Skin epidermis (tissue), 12 donors: ENCODE results near the gene RELN.

ENCODE experiments used
- H3K27ac ChIP-seq, 21 experiments: fragments of 200-600 bp; sonication (generic) in 11 of 21; one replicate each; pipeline ENCODE4 v1.5.0; 2020; ENCODE audit warnings: mild to moderate bottlenecking in 3 of 21, inconsistent platforms in 2 of 21, moderate library complexity in 2 of 21
- H3K4me3 ChIP-seq, 7 experiments: fragments of 200-600 bp; sonication (generic) in 2 of 7; one replicate each; pipeline ENCODE4 v1.5.0; 2020; ENCODE audit warnings: inconsistent platforms in 2 of 7, mild to moderate bottlenecking in 2 of 7, moderate library complexity in 1 of 7

The RELN gene

DNA sequence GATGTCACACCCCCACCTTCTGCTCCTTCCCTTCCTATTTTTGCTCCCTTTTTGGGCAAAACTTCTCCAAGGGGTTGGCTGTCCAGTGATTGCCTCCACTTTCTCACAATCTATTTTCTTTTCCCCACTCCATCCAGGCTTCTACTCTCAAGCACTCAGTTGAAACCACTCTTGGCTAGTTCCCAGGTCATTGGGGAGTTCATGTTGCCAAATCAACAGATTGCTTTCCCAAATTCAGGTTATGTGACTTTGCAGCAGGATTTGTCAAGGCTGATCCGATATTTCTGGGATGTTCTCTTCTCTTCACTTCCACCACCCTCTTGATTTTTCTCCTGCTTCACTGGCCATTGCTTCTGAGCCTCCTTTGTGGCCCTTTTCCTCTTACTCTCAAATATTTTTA lies 284.8 kb downstream of the RELN start:
- Histone ChIP-seq H3K27ac (no peak overlapping the region), H3K4me3 (no peak overlapping the region)

DNA sequence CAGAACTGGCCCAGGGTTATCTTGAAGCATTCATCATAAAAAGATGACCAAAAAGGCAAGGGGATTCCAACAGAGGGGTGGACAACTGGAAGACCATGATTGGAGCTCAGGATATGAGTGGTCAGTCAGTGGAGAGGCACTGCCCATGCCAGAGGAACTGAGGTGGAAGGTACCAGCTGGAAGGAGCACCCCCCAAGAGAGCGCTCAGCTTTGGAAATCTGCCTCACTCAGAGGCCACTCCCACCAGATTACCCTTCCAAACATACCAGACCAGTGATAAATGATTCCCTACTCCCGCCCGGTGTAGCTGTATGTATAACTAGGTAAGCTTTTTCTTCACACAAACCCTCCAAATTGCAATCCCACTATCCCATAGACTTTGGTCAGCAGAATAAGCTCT lies 286.5 kb downstream of the RELN start:
- no peak overlapping the region for H3K27ac ChIP-seq
- H3K4me3 ChIP-seq: no peak overlapping the region

DNA sequence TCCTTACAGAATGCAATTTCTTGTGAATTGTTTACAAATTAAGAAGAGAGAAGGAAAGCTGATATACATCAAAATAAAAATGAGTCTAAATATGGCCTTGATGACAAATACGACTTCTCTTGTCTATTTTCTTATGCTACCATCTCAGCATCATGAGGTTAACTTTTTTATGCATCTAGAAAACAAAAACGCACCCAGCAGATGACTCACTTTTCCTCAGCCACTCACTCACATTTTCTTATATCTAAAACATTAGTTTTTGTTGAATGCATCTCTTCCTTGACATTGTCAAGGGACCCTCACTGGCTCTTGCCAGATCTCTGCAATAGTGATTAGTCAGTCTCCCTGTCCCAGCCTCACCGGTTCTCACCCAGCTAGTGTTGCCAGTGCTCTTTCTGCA lies 287.0 kb downstream of the RELN start:
- no peak overlapping the region for H3K4me3 ChIP-seq
- no peak overlapping the region for H3K27ac ChIP-seq

DNA sequence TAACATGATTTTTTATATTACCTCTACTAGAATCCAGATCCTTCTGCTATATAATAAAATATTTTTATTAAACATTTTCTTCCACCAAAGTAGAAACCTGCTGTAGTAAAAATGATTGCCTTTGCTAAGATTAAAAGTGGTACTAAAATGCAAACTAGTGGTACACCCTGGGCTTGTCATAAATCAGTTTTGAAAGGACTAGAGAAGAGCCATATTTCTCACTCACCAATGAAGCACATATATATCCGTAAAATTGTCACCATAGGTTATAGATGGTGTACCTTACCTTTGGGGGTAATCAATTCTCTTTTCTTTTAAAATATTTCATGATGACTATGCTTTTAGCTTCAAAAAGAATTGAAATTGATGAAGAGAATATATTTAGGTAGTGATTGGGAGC lies 290.4 kb downstream of the RELN start:
- Histone ChIP-seq H3K4me3 (no peak overlapping the region), H3K27ac (no peak overlapping the region)

DNA sequence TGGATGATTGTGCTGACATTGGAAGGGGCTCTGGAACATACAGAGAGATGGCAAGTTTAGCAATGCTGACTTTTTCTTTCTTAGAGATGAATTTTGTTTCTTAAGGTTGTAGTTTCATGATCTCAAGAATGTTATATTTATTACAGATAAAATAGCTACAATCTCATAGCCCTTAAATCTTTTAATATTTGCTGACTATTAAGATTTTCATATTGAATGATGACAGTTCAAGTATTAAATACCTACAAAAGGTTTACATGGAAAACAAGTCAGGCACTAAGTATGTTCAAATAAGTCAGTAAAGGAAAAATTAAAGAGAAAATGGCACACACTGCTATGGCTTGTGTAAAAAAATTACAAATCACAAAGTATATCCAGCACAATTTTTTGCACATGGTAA lies 291.4 kb downstream of the RELN start:
- no peak overlapping the region for H3K4me3 ChIP-seq

DNA sequence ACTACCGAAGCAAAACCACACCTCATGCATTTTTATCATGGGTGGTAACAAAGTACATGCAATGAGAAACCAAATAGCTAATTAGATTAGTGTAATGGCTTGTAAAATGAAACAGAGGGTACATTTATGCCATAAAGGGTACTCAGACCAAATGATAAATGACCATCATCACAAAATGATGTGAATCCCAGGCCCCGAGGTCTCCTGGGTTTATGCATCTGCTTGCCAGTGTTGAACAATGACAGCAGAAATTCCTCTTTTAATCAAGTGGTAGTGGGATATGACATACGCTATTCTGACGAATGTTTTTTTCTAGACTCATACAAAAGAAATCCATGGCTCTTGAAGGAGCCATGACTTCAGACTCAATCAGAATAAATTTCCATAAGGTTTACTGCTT lies 293.9 kb downstream of the RELN start:
- H3K4me3 ChIP-seq: no peak overlapping the region
- no peak overlapping the region for H3K27ac ChIP-seq

More for the DNA sequence above, 291.4 kb downstream of the RELN start:
- H3K27ac ChIP-seq: no peak overlapping the region

DNA sequence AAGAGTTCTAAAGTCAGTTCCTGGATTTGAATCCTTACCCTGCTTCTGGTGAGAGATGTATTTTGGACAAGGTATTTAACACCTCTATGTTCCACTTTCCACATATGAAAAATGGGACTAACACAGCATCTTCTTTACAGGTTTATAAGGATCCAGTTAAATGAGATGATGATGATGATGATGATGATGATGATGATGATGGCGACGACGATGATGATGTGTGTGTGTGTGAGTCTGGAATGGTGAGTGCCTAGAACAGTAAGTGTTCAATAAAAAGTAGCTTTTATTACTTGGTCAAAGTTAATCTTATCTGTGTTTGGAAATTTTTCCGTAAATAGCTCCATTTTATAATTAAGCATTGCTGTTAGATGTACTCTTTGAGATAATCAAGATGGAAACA lies 295.2 kb downstream of the RELN start:
- Histone ChIP-seq H3K27ac (no peak overlapping the region), H3K4me3 (no peak overlapping the region)

DNA sequence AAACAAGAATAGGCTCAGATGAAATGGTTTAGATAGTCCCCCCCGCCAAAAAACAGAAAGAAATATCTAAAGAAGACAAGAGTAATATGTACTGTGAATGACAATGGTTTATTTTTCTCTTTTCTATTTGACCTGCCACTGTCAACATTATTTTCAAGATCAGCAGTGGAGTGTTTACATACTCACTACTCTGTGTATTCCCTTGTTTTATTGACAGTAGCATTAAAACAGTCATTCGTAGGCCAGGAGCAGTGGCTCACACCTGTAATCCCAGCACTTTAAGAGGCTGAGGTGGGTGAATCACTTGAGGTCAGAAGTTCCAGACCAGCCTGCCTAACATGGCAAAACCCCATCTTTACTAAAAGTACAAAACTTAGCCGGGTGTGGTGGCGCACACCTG lies 298.2 kb downstream of the RELN start:
- Histone ChIP-seq H3K27ac (no peak overlapping the region), H3K4me3 (no peak overlapping the region)

DNA sequence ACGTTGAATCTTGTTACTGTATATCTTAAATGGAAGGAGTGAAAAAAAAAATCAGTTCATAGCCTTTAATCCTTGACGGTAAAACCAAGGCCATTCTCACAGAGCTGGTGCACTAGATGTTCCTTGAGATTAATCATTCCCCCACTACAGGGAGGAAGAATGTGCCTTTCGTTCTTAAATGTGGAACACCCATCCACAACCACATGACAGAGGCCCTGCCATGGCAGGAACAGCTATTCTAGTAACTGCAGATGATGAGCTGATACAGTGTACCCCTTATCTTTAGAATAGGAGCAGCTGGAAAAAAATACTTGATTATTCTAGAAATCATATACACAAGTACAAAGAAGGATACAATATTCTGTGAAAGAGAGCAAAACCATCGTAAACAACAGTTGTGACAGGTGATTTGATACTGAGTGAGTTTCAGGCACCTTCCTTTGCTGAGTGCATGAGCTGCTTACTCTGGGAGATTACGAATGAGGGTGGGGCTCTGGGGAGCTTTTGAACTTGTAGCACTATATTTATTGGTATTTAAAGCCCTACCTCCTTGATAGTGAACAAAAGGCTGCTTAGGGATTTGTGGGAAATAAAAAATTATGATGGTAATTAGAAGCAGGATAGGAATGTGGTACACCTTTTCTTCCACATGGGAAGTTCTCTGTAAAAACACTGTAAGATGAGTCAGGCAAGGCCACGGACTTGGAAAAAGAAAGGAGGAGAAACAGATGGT lies 299.1 kb downstream of the RELN start:
- H3K4me3 ChIP-seq: no peak overlapping the region

DNA sequence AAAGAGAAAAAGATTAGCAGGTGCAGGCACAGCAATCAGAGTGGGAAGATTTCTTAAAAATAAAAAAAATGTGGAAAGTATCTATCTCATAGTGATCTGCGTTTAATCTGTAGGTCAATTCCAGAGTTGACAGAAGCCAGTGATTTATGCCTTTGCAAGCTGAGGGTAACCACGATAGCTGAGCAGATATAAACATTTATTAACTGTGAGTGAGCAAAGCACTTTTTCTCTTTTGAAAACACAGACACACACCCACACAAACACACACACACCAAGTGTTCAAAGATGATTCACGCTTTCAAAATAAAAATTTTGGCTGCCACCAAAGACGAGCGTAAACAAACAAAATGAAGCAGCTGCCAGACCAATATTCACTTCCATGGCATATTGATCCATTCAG lies 300.2 kb downstream of the RELN start:
- no peak overlapping the region for H3K27ac ChIP-seq
- no peak overlapping the region for H3K4me3 ChIP-seq

More for the DNA sequence above, 299.1 kb downstream of the RELN start:
- no peak overlapping the region for H3K27ac ChIP-seq

DNA sequence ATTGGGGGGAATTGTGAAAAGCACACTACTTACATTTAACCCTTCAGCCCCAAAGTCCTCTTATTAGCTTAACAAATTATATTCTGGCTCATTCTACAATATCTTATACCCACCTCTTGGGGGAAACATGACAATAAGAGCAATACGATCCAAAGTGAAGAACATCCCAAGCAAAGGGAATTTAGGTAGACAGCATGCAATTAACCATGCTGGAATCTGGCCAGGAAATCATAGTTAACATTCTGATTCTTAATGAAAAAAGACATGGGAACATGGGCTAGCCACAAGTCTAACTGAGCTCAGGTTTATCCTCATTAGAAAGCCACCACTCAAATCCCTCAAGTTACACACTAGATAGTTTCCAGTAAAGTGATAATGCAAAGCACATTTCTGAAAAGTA lies 301.5 kb downstream of the RELN start:
- H3K4me3 ChIP-seq: no peak overlapping the region
- no peak overlapping the region for H3K27ac ChIP-seq

DNA sequence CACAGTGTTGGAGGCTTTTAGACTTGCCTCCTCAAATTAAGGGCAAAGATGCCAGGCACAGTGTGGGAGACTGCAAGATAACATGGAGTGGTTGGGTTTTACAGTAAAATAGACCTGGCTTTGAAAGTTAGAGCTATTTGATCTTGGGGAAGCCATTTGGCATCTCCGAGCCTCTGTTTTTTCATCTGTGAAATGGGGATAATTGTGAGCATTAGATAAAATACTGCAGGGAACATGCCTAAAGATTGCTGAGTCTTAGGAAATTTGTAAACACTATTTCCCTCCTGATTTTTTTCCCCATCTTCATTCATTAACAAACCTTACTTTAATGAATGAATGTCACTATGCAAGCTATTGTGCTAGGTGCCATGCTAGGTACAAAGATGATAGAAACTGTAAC lies 302.2 kb downstream of the RELN start:
- H3K27ac ChIP-seq: no peak overlapping the region

DNA sequence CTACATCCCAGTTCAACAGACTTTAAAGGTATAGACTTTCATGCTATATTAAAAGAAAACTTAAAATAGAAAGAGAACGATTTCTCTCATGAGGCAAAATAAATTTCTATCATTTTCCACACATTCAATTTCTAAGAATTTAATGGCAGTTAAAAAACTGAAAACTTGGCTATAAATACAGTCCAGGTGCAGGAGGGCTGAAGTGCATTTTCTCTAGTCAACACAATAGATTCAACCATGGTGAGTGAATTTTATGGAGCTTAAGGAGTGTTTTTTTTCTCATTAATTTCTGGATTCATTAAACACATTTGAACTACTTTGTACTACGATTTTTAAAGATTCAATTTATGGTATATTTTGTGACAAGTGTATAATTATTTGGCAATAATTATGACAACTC lies 302.7 kb downstream of the RELN start:
- no peak overlapping the region for H3K4me3 ChIP-seq
- H3K27ac ChIP-seq: no peak overlapping the region

More for the DNA sequence above, 302.2 kb downstream of the RELN start:
- H3K4me3 ChIP-seq: no peak overlapping the region

DNA sequence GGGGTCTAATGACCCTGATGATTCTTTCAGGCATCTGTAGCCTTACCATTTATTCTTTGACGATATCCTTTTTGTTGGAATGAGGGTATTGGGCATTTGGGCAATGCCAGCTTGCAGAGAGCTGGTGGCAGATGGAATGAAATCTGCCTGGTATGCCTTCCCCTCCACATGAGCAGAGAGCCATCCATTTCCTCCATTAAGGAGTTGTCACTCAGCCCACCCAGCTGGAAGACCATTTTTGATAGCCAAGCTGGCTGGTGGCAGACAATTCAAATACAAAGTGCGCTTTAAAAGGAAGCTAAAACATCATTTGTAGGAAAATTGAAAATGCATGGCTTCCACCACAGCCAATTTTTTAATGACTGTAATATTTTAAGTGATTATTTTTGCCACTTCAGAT lies 303.4 kb downstream of the RELN start:
- Histone ChIP-seq H3K27ac (no peak overlapping the region), H3K4me3 (no peak overlapping the region)

DNA sequence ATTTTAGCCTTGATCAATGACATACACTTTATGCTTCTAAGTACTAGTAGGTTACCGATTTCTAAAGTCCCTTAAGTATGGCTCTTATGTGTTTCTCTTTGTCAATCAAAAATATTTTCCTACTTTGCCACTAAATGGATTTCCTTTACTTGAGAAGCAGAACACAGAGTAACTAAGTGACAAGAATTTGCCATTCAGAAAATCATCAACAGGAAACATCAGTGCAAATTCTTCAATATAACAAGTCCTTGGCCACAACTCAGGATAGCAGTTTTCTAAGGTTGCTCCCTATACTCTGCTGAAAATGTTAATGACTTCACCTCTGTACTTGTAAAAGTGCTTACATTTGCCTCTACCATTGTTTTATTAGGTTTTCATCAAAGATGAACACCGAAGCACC lies 303.8 kb downstream of the RELN start:
- Histone ChIP-seq H3K4me3 (no peak overlapping the region), H3K27ac (no peak overlapping the region)

DNA sequence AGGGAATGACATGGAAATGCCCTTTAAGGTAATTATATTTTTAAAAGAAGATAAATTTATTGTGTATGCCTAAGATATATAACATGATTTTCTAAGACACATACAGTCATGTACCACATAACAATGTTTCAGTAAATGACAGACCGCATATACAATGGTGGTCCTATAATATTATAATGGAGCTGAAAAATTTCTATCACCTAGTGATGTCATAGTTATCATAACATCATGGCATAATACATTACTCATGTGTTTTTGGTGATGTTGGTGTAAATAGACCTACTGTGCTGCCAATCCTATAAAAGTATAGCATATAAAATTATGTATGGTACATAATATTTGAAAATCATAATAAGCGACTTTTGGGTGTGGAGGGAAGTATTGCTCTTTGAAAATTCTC lies 306.1 kb downstream of the RELN start:
- Histone ChIP-seq H3K4me3 (no peak overlapping the region), H3K27ac (no peak overlapping the region)

DNA sequence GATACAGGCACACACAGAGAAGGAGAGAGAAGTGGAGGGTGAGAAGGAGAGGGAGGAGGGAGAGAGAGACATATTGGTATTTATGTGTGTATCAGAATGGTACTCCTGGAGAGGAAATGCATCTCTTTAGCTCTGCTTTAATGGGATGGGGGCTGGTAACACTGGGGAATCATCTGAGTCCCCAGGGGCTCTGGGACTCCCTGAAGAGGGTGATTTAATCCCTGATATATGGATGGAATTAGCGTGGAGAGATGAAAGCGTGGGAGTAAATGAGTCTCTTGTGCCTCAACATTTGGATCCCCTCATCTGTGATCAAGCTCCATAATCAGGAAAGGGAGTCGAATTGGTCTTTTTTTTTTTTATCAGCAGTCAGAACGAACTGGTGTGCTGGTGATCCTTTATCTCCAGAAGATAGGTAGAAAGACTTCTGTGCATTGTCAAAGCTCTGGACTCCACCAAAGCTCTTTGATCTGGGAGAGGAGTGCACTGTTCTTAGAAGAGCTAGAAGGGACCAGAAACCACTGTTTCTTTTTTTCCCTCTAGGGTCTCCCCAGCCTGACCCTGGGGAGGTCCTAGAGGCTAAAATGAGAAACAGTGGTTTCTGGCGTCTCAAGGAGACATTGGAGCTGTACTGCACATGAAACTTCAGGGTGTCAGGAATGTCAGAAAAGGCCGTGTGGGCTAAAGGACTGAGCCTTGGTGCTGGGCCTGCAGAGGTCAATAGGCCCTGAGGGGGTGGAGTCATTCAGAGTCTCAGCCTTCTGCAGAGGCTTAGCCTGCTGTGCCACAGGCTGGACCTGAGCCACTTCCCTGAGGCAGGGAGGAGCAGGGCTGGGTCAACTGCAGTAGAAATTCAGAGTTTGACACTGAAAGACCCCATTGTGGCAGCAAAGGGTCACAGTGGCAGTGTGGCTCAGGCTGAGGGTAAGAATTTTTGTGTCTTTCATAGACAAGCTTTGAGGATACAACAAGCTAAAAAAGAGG lies 309.0 kb downstream of the RELN start:
- H3K27ac ChIP-seq: no peak overlapping the region
- no peak overlapping the region for H3K4me3 ChIP-seq

DNA sequence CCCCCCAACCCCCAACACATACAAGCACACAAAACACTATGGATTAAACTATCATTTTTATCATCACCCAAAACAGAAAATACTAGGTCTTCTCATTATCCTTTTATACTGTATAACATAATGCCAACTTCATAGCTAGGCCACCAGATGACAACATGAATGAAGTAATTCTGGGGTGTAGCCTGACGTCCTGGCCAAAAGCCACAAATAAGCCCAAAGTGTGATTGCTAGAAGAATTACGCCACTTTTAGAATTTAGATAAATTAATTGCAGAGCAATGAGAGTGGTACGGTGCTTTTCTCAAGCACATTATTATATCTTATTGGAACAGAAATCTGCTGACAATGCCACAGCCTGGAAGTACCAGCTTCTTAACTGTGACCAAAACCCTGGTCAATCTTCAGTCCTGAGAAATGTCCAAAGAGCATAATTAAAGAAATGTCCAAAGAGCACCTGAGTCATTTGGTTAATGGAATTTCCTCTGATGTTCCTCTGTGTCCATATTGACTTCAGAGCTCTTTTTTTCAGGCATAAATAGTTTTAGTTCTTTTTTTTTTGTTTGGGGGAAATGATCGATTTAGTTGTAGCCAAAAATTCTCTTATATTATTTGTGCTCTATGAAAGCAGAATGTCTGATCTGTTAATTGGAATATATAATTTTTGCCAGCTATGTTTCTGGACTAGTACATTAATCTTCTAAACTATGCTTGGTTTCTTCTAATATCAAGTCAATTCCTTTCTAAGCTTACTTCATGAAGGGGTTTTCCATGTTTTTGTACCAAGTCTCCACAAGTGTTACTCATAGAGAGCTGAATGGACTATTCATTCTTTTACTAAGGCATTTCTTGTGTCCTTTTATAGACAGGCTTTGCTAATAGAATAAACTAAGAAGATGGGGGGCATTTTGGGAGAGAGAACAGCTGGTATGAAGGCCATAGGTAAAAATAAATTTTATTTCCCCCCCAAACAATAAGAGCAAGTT lies 310.0 kb downstream of the RELN start:
- H3K4me3 ChIP-seq: no peak overlapping the region

DNA sequence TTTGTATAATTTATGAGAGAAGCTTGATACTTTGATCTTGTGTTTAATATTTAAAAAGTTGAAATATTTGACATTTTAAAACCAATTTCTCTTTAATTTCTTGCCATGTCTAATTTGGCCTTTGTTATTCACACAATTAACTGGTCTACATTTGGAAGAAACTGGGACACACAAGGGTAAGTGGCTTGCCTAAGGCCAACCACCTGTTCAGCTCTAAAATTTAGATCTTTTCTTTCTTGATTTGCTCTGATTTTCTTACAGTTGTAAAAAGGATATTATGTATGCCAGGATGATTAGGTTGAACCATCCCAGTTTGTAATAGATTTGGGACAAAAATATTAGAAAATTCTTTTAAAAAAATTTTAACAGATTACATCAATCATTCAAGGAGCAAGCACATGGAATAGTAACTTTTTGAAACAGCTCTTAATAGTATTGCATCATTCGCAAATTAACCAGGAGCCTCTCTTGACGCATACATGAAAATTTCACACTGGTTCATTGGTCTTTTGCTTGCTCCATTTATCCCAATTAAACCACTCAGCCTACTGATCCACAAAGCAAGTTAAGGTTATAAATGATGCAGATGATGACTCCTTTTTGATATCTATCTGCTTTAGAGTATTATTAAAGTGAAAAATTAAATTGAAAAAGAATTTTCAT lies 321.0 kb downstream of the RELN start:
- H3K4me3 ChIP-seq: no peak overlapping the region
- H3K27ac ChIP-seq: no peak overlapping the region

More for the DNA sequence above, 310.0 kb downstream of the RELN start:
- no peak overlapping the region for H3K27ac ChIP-seq
